Bronchial epithelial cell (primary cell): ENCODE data around the gene PDE6G. TPM values are rescaled to one million over a fixed set of nuclear protein-coding genes. Genes with fewer than 3 reads are reported as not detected.

ENCODE experiments used
- DNase-seq: peaks from one replicate; pipeline ENCODE4 v3.0.0-alpha.2; 2010; ENCODE audit warnings: low read depth
- FAIRE-seq: peaks from 2 replicates; lab custom pipeline; 2011; peaks lifted over from hg19 to GRCh38; lab: Jason Lieb, UNC
- H3K27me3 ChIP-seq: 2 replicates; pipeline ENCODE4 v1.5.1; 2011; ENCODE audit warnings: low read length; ENCODE audit not compliant: control insufficient read depth, insufficient read depth
- H3K36me3 ChIP-seq: 2 replicates; pipeline ENCODE4 v1.5.1; 2011; ENCODE audit warnings: low read length; ENCODE audit not compliant: control insufficient read depth, insufficient read depth
- H3K4me3 ChIP-seq: 2 replicates; pipeline ENCODE4 v1.5.1; 2011; ENCODE audit warnings: mild to moderate bottlenecking, low read depth, low read length, control low read depth
- total RNA-seq: library from RNA; depleted of rRNA; stranded (reverse); fragments of >200 nt; gene quantifications from 2 replicates; pipeline ENCODE4 v1.2.1, GENCODE V29; 2014
- TF ChIP-seq, protein P1 (sequence below): IDR thresholded peaks from 2 replicates; pipeline ENCODE4 v1.5.1; 2011; ENCODE audit warnings: mild to moderate bottlenecking, moderate library complexity, low read length, control low read depth, inconsistent platforms; ENCODE audit not compliant: insufficient read depth, severe bottlenecking

The PDE6G gene
- total RNA-seq, 1 donor from 2014 or later = not detected

DNA sequence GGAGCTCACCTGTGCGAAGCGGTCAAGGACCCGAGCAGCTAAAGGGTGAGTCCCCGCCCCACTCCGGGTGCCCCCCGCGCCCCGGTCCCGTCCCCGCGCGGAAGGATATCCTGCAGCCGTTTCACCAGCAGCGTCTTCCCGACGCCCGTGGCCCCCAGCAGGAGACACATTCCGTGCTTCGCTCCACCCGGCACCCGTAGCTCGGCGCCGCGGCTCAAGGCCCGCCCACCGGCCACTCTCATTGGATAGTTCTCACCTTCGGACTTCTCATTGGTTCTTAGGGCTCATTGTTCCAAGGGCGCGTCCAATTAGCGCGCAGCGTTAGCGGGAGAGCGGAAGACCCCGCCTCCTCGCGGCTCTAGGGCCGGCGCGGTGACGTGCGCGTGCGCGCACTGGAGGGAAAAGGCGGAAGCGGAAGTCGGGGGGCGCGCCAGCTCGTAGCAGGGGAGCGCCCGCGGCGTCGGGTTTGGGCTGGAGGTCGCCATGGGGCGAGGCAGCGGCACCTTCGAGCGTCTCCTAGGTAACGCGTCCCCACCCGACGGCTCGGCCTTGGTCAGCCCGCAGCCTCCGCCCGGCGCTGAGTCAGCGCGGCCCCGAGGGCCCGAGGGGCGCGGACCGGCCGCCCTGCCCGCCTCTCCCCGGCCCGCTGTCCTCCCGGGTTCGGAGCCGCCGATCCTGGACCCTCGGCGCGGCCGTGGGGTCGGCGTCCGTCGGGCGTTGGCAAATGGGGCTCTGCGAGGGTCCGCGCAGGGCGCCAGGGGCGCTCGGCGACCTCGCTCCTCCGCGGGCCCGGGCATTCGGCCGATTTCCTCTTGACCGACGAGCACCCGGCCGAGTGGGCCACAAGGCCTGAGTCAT, 27.5 kb upstream of the PDE6G start, which contains the start of the genes ARL16 and HGS:
ARL16 (minus strand) TSS at position 214 of the 858 bp plus-strand sequence; CDS start at position 170, 44 bp downstream.
HGS (plus strand) TSS at position 428 of the 858 bp plus-strand sequence; CDS start at position 484, 56 bp downstream.
- Histone ChIP-seq H3K4me3 (peak within 1 kb of the TSS; percentile 96), H3K27me3 (no peaks in the 10 kb centered on the region), H3K36me3 (peaks cover 35% of the 10 kb centered on the region)
- DNase-seq (peak; percentile 94), FAIRE-seq (no peak)
- TF ChIP-seq, protein P1, sequence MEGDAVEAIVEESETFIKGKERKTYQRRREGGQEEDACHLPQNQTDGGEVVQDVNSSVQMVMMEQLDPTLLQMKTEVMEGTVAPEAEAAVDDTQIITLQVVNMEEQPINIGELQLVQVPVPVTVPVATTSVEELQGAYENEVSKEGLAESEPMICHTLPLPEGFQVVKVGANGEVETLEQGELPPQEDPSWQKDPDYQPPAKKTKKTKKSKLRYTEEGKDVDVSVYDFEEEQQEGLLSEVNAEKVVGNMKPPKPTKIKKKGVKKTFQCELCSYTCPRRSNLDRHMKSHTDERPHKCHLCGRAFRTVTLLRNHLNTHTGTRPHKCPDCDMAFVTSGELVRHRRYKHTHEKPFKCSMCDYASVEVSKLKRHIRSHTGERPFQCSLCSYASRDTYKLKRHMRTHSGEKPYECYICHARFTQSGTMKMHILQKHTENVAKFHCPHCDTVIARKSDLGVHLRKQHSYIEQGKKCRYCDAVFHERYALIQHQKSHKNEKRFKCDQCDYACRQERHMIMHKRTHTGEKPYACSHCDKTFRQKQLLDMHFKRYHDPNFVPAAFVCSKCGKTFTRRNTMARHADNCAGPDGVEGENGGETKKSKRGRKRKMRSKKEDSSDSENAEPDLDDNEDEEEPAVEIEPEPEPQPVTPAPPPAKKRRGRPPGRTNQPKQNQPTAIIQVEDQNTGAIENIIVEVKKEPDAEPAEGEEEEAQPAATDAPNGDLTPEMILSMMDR = no peak

DNA sequence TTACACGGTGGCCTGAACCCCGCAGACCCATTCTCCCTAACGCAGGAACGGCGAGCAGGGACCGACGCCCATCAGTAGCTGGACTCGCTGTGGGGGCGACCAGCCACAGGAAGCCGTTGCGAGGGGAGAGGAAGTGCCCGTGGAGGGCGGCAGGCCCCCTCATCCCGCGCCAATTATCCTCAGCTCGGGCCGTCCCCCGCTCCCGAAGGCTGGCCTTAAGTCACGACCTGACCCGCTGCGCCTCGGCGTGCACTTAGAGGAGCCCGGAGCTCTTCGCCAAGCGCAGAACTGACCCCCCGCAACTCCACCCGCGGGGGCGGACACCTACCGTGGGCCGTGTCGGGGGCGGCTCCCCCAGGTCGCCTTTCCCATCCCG, 26.9 kb upstream of the PDE6G start:
- Histone ChIP-seq H3K27me3 (no peaks in the 10 kb centered on the region), H3K4me3 (peak overlapping the region; percentile 96), H3K36me3 (peaks cover 29% of the 10 kb centered on the region)
- no peak for DNase-seq
- TF ChIP-seq, protein P1 = no peak
- FAIRE-seq = no peak

DNA sequence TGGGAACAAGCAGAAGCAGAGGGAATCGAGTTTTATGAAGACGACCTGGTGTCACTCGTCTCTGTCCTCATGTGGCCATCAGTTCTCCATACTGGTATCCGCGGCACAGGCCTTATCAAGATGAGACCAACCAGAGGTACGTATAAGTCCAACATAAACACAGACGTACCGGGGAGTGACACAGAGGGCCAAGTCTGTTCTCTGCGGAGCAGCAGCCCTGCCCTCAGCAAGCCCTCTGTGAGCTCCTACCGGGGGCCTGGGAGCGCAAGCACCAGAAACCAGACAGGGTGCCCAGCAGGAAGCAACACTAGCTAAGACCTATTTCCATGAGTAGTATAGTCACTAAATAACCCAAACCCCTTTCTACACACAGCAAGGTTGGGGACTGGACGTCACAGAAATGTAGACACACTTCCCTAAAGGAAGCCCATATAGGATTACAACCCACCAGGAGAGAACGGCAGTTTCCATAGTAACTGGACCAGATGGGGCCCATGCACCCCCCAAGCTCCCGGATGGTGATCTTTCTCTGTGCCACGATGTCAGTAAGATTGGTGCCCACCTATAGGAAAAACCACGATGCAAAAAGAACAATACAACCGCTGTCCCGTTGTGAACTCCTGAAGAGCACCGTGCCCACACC, 26.3 kb upstream of the PDE6G start:
- peaks cover 23% of the 10 kb centered on the region for H3K36me3 ChIP-seq
- peak overlapping the region; percentile 96 for H3K4me3 ChIP-seq
- H3K27me3 ChIP-seq = no peaks in the 10 kb centered on the region
- TF ChIP-seq, protein P1 = no peak
- DNase-seq = no peak
- FAIRE-seq = no peak

DNA sequence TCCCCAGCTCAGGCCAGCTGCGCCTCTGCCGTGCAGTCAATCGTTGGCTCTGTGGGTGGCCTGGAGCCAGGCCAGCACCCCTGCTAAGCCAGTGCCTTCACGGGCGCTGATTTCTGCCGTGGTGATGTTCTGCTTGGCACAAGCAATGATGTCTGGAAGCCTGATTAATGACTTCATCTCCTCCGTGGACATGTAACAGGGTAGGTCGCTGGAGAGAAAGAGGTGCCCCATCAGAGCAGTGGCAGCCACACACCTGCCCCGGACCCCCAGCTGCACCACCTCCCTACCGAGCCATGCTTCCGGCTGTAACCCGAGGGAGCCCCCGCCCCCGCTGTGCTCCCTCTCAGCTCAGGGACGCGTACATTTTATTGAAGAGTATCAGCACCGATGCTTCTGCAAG, 25.3 kb upstream of the PDE6G start:
- DNase-seq (no peak), FAIRE-seq (no peak)
- H3K4me3 ChIP-seq = no peak overlapping the region
- H3K27me3 ChIP-seq = no peaks in the 10 kb centered on the region
- TF ChIP-seq, protein P1 = no peak
- H3K36me3 ChIP-seq = peaks cover 14% of the 10 kb centered on the region

DNA sequence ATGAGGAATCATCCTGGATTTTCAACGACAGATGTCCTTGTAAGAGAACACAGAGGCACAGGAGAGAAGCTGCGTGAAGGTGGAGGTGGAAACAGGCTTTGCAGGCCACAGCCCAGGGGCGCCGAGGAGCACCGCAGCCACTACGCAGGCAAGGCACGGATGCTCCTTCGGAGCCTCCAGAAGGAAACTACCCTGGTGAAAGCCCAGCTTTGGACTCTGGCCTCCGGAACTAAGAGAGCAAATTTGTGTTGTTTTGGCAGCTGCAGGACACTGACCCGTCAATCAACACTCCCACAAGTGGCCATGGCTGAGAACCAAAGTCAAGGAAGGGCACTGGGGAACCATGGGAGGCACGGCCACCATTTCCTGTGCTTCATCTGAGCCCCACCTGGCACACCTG, 23.8 kb upstream of the PDE6G start:
- H3K36me3 ChIP-seq = peaks cover 7% of the 10 kb centered on the region
- no peaks in the 10 kb centered on the region for H3K27me3 ChIP-seq
- no peak overlapping the region for H3K4me3 ChIP-seq
- TF ChIP-seq, protein P1 = no peak
- no peak for DNase-seq
- no peak for FAIRE-seq
